ENCODE measurements around the gene EID3. TPM values are rescaled to one million over a fixed set of nuclear protein-coding genes. Genes with fewer than 3 reads are reported as not detected.

EID3 gene
- polyA plus RNA-seq, 3 donors, result 0.64 to 1.0 (median 0.65) TPM

- TF ChIP-seq CTCF (IDR thresholded peaks at IDR 0.05), result no peak
- H3K4me1 Mint-ChIP-seq, result peaks cover 23% of the 10 kb centered on the region
- H3K9me3 Mint-ChIP-seq, result peaks cover 0 to 3% (median 0%) of the 10 kb centered on the region in 7 donors
- Histone ChIP-seq H3K36me3 (replicated peaks in 1 of 2; ENCODE audit: control insufficient read depth in 1 of 2, insufficient read depth in 2 of 2, low read length in 2 of 2) (no peaks in the 10 kb centered on the region), H3K4me3 (replicated peaks in 1 of 3; ENCODE audit: low read depth in 2 of 3, low read length in 3 of 3) (peak overlapping the region in 2 of 3 experiments; percentile 48 to 58), H3K79me2 (ENCODE audit: insufficient read depth, low read length) (no peaks in the 10 kb centered on the region), H3K4me1 (ENCODE audit: control insufficient read depth in 1 of 2, insufficient read depth in 2 of 2, low read length in 2 of 2) (peaks cover 7 to 8% of the 10 kb centered on the region in 2 donors), H3K27me3 (ENCODE audit: control insufficient read depth in 2 of 2, insufficient read depth in 2 of 2, low read length in 2 of 2) (no peaks in the 10 kb centered on the region), H3K9me3 (replicated peaks in 1 of 2; ENCODE audit: control insufficient read depth in 1 of 2, insufficient read depth in 1 of 2, low read length in 2 of 2) (no peaks in the 10 kb centered on the region), H3K4me2 (replicated peaks; ENCODE audit: extremely low read depth, low read length, poor library complexity, severe bottlenecking) (peak overlapping the region; percentile 67), H2AFZ (ENCODE audit: insufficient read depth, low read depth, low read length, poor library complexity, severe bottlenecking) (peak overlapping the region; percentile 69), H3K27ac (ENCODE audit: low read depth in 1 of 2, low read length in 2 of 2) (peak overlapping the region in 1 of 2 donors; percentile 23), H3K9ac (ENCODE audit: insufficient read depth, low read length, poor library complexity, severe bottlenecking) (no peak overlapping the region), H4K20me1 (ENCODE audit: insufficient read depth, low read length) (no peaks in the 10 kb centered on the region)
- intact Hi-C loops (cut with micrococcal nuclease), result no loop called here
- peak overlapping the region in 2 of 7 donors; percentile 48 to 60 for H3K27ac Mint-ChIP-seq
- 100% methylated on average over 2 of the region's 8 CpGs for WGBS (ENCODE audit: insufficient coverage)
- H3K4me3 Mint-ChIP-seq, result peak overlapping the region; percentile 83 to 89
- no peaks in the 10 kb centered on the region for H3K27me3 Mint-ChIP-seq (ENCODE audit: low read depth in 3 of 3)
- DNase-seq, result peak in 1 of 3 donors; percentile 9
- H3K36me3 Mint-ChIP-seq, result no peaks in the 10 kb centered on the region
Measured at GRCh38 chr12:104276273-104277131, 27.0 kb upstream of the EID3 start.

- H3K9me3 Mint-ChIP-seq, result no peaks in the 10 kb centered on the region
- TF ChIP-seq CTCF (IDR thresholded peaks at IDR 0.05), result no peak
- peaks cover 0 to 2% (median 0%) of the 10 kb centered on the region in 3 donors for H3K27me3 Mint-ChIP-seq (ENCODE audit: low read depth in 3 of 3)
- no peaks in the 10 kb centered on the region for H3K79me2 ChIP-seq (ENCODE audit: insufficient read depth, low read length)
- H3K9ac ChIP-seq (ENCODE audit: insufficient read depth, low read length, poor library complexity, severe bottlenecking), result no peak overlapping the region
- no peaks in the 10 kb centered on the region for H3K36me3 Mint-ChIP-seq
- H3K4me1 Mint-ChIP-seq, result peaks cover 23% of the 10 kb centered on the region
- H3K27me3 ChIP-seq (ENCODE audit: control insufficient read depth in 2 of 2, insufficient read depth in 2 of 2, low read length in 2 of 2), result no peaks in the 10 kb centered on the region
- H3K4me3 ChIP-seq (replicated peaks in 1 of 3; ENCODE audit: low read depth in 2 of 3, low read length in 3 of 3), result no peak overlapping the region
- H3K27ac ChIP-seq (ENCODE audit: low read depth in 1 of 2, low read length in 2 of 2), result no peak overlapping the region
- DNase-seq, result no peak
- no peak overlapping the region for H3K27ac Mint-ChIP-seq
- no peaks in the 10 kb centered on the region for H3K36me3 ChIP-seq (replicated peaks in 1 of 2; ENCODE audit: control insufficient read depth in 1 of 2, insufficient read depth in 2 of 2, low read length in 2 of 2)
- H4K20me1 ChIP-seq (ENCODE audit: insufficient read depth, low read length), result no peaks in the 10 kb centered on the region
- H2AFZ ChIP-seq (ENCODE audit: insufficient read depth, low read depth, low read length, poor library complexity, severe bottlenecking), result no peak overlapping the region
- H3K4me2 ChIP-seq (replicated peaks; ENCODE audit: extremely low read depth, low read length, poor library complexity, severe bottlenecking), result no peak overlapping the region
- peaks cover 7 to 8% of the 10 kb centered on the region in 2 donors for H3K4me1 ChIP-seq (ENCODE audit: control insufficient read depth in 1 of 2, insufficient read depth in 2 of 2, low read length in 2 of 2)
- H3K4me3 Mint-ChIP-seq, result no peak overlapping the region
- H3K9me3 ChIP-seq (replicated peaks in 1 of 2; ENCODE audit: control insufficient read depth in 1 of 2, insufficient read depth in 1 of 2, low read length in 2 of 2), result no peaks in the 10 kb centered on the region
- intact Hi-C loops (cut with micrococcal nuclease), result no loop called here
Measured at GRCh38 chr12:104279164-104279563, 24.4 kb upstream of the EID3 start.
